Globus pallidus (tissue), 1 donor: Measurements from ENCODE around the gene KCTD6.
A peak's percentile ranks its signal among the peaks of the same experiment; 100 is the strongest.
"Not testable (repeated sequence)": the region's sequence is repeated elsewhere in the genome, so short reads cannot be mapped to it uniquely, and the experiment has no call there.

Experiments
- DNase-seq: peaks from one replicate; pipeline ENCODE4 v3.0.0-alpha.2; 2015; ENCODE audit warnings: low spot score

KCTD6 gene

DNA sequence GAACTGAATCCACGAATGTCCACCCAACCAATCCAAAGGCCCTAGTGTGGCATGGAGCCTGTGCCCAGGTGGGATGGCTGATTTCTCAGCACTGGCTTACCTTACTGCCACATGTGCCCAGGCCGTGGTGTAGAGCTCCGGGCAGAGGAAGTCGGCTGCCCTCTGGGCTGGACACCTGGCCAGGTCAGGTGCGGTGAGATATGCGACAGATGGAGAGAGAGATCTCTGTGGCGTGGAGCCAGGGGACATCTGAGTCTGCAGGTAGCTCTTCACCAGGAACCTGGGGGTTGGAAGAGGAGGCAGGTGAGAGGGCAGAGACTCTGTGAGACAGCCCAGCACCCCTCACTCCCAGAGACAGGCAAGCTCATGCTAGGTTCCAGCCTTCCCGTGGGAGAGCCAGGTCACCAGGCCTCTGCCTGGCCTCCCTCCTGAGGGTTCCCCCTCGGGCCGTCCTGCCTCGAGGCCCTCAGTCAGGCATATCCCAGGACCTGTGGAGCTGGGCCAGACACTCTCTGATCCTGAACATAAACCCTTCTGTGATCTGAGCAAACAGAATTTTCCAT, 32.5 kb downstream of the KCTD6 start:
- no peak for DNase-seq

DNA sequence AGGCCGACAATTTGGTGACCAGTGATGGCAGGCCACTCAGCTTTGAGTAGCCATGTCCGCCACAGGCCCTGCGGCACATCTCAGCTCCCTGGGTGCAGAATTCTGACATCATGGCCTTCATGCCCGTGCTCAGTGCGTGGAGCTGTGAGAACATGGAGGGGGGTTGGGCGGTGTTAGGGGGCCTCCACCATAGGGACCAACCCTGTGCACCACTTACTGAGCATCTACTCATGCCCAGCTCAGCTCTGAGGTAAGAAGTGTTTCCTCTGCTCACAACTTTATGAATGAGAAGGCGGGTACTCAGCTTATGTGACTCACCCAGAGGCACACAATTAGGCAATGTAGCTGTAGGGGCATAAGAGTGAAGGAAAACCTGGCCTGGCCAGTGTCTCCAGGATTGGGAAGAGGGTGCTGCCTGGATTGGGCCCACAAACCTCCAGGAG, 34.6 kb downstream of the KCTD6 start:
- DNase-seq: no peak

DNA sequence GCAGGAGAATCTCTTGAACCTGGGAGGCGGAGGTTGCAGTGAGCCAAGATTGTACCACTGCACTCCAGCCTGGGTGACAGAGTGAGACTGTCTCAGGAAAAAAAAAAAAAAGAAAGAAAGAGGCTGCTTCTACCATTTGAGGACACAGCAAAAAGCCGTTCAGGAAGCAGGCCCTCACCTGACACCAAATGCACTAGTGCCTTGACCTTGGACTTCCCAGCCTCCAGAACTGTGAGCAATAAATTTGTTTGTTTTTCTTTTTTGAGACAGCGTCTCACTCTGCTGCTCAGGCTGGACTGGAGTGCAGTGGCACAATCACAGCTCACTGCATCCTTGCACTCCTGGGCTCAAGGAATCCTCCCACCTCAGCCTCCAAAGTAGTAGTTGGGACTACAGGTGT, 35.5 kb downstream of the KCTD6 start:
- DNase-seq: not testable (repeated sequence)

- DNase-seq: no peak
These were observed 36.7 kb downstream of the KCTD6 start for GRCh38 chr3:58528629-58529028.

GRCh38 chr3:58529516-58530353, 37.8 kb downstream of the KCTD6 start:
- no peak for DNase-seq

- no peak for DNase-seq
These were observed 38.5 kb downstream of the KCTD6 start for GRCh38 chr3:58530354-58530865.

GRCh38 chr3:58531555-58531954, 39.7 kb downstream of the KCTD6 start:
- no peak for DNase-seq

DNA sequence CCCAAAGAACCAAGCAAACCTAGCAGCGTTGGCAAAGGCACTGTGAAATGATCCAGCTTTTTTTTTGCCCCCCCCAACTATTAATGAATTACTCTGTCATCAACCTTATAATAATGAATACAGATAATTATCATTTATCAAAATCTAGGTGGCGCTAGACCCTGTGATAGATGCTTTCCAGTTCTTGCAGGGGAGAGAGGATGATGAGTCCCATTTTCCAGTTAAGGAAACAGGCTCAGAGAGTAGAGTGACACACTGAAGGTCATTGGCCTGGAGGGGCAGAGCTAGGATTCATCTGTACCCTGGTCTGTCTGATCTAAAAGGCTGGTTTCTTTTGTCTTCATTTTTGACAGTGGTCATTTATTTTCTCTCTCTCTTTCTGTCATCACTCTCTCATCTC, 40.1 kb downstream of the KCTD6 start:
- no peak for DNase-seq

GRCh38 chr3:58532794-58533220, 40.9 kb downstream of the KCTD6 start:
- DNase-seq: peak; percentile 67

DNA sequence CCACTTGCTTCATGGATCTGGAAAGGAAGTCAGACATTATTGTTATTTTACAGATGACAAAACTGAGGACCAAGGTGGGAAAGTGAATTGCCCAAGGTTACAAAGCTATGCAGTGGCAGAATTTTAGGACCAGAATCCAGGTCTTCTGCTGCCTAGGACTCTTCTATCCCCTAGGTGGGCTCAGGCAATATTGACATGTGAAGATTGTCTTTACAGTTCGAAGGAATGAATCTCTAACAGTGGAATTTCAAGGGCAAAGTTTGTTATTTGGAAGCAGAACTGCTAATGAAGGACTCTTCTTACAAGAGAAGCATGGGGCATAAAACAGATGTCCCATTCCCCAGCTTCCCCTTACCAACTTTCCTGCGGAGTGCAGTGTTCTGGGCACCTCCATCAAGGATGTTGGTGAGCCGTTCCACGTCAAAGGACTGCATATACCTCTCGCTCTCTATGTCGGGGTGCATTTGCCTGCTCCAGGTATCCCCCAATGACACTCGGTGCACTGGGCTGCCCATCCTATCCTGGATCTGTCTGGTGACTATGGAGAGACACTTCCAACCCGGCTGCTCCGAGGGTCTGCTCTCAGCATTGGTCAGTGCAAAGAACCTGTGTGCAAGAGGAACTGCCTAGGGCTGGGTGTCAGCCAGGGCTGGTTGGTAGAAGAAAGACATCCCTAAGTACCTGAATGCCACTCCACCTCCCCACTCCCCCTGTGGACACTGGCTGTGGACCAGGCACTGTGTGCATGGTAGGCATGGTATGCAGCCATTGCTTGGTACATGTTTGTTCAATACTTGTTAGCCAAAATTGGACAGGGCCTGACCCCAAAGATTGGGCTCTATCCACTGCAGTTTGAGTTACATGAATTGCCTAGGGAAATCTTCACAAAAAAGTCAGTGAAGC, 42.9 kb downstream of the KCTD6 start:
- no peak for DNase-seq

- no peak for DNase-seq
These were observed 43.9 kb downstream of the KCTD6 start for GRCh38 chr3:58535531-58536500.

DNA sequence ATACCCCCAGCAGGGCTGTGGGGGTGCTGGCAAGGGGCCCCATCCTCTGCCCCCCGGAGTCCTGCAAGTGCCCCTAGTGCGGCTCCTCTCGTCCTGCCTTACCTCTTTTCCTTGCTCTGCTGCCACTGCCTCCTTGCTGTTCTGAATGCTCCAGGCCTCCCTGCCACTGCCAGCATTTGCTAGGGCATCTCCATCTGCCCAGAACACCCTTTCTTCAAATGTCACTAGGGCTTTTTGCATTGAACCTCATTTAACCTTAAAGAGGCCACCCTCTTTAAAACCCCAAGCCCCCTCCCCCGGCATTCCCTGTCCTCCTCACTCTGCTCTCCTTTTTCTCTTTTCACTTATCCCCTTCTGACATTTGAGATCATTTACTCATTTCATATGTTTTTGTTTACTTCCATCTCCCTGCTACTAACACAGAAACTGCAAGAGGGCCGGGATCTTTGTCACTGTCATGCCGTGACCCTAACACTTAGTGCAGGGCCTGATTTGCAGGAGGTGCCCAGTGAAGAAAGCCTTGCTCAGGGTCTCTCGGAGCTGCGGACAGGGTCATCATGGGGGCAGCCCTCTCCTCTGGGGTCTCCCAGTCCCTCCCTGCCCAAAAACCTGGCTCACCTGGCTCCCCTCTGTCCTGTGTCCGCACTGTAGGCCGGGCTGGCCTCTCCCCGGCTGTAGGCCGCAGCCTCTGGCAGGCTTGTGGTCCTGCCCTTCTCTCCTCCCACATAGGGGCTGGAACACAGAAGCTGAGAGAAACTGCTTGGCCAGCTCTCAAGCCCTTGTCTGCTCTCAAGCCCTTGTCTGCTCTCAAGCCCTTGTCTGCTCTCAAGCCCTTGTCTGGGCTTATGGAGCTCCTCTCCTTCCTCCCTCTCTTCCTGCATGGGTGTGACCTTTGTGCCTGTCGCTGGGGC, 44.9 kb downstream of the KCTD6 start, which contains the start of gene ACOX2:
Gene ACOX2, minus strand, starts transcription at position 690 of the 911 bp plus-strand sequence. CDS start 2,084 bp downstream, outside the sequence.
- DNase-seq: peak; percentile 19

GRCh38 chr3:58537412-58538301, 45.8 kb downstream of the KCTD6 start:
- DNase-seq: no peak

DNA sequence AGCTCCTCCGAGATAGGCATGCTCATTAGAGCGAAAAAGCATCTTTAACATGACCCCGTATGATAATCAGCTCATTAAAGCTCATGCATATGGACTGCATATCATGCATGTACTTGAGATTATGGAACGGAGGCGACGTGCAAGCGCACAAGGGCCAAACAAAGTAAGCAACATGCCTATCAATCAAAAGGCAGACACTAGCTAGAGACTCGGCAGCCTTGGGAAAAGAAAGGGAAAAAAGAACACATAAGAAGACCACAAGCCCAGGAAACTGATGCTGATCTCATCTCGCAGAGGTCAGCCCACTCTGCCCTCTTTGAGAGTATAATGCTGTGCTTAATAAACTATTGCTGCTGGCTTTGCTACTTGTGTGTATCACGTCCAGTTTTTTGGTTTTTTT, 47.7 kb downstream of the KCTD6 start:
- DNase-seq: no peak

- no peak for DNase-seq
These were observed 48.4 kb downstream of the KCTD6 start for GRCh38 chr3:58540176-58540858.

DNA sequence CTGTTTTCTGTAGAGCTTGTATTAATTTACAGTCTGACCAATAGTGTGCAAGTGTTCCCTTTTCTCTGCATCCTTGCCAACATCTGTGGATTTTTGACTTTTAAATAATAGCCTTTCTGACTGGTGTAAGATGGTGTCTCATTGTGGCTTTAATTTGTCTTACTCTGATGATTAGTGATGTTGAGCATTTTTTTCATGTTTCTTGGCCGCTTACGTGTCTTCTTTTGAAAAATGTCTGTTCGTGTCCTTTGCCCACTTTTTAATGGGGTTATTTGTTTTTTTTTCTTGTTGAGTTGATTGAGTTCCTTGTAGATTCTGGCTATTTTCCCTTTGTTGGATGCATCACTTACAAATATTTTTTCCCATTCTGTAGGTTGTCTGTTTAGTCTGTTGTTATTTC, 52.6 kb downstream of the KCTD6 start:
- no peak for DNase-seq

DNA sequence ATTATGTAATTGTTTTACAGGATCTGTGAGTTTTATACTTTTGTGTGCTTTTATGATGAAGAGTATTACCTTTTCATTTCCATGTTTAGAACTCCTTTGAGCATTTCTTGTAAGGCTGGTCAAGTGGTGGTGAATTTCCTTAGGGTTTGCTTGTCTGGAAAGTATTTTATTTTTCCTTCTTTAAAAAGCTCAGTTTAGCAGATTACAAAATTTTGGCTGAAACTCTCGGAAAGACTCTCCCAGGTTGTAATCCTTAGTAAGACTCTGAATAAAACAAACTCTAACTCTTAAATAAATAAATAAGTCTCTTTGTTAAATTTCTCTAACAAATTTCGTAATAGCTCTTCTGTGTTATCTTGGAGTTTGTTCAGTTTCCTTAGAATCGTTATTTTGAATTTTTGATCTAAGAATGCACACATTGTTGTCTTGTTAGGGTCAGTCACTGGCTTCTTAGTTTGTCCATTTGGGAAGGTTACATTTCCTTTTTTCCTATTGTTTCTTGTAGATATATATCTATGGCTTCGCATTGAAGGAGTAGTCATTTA, 59.8 kb downstream of the KCTD6 start:
- no peak for DNase-seq
